GM23248 (cell line): ENCODE data around the gene RNF19B. TPM values are rescaled to one million over a fixed set of nuclear protein-coding genes. Genes with fewer than 3 reads are reported as not detected.
"Not testable (repeated sequence)": the region's sequence is repeated elsewhere in the genome, so short reads cannot be mapped to it uniquely, and the experiment has no call there.

ENCODE experiments used
- DNase-seq: peaks from one replicate; pipeline ENCODE4 v3.0.0-alpha.2; 2015
- H2AFZ ChIP-seq: fragments of 200-600 bp; sonication (generic); 2 replicates; pipeline ENCODE4 v1.6.1; 2016; ENCODE audit warnings: antibody characterized with exemption
- H3F3A ChIP-seq: fragments of 200-600 bp; sonication (generic); 2 replicates; pipeline ENCODE4 v1.6.1; 2016; ENCODE audit warnings: mild to moderate bottlenecking, antibody characterized with exemption, mixed run types; ENCODE audit not compliant: insufficient read depth
- H3K27ac ChIP-seq: fragments of 200-600 bp; sonication (generic); 2 replicates; pipeline ENCODE4 v1.5.1; 2016; ENCODE audit warnings: mild to moderate bottlenecking
- H3K27me3 ChIP-seq: fragments of 200-600 bp; sonication (generic); replicated peaks from 2 replicates; pipeline ENCODE4 v1.6.1; 2016; ENCODE audit warnings: mild to moderate bottlenecking; ENCODE audit not compliant: insufficient read depth
- H3K36me3 ChIP-seq: fragments of 200-600 bp; sonication (generic); 2 replicates; pipeline ENCODE4 v1.6.1; 2016; ENCODE audit warnings: low read depth, mild to moderate bottlenecking
- H3K4me1 ChIP-seq: fragments of 200-600 bp; sonication (generic); 2 replicates; pipeline ENCODE4 v1.6.1; 2016; ENCODE audit warnings: mild to moderate bottlenecking; ENCODE audit not compliant: insufficient read depth
- H3K4me2 ChIP-seq: fragments of 200-600 bp; sonication (generic); one replicate; pipeline ENCODE4 v1.6.1; 2016; ENCODE audit warnings: mild to moderate bottlenecking; ENCODE audit not compliant: unreplicated experiment
- H3K4me3 ChIP-seq: fragments of 200-600 bp; sonication (generic); 2 replicates; pipeline ENCODE4 v1.5.1; 2016; ENCODE audit warnings: mild to moderate bottlenecking
- H3K79me2 ChIP-seq: fragments of 200-600 bp; sonication (generic); 2 replicates; pipeline ENCODE4 v1.6.1; 2016; ENCODE audit warnings: mild to moderate bottlenecking; ENCODE audit not compliant: insufficient read depth
- H3K9ac ChIP-seq: fragments of 200-600 bp; sonication (generic); 2 replicates; pipeline ENCODE4 v1.6.1; 2016; ENCODE audit warnings: mild to moderate bottlenecking
- H3K9me2 ChIP-seq: fragments of 200-600 bp; sonication (generic); 2 replicates; pipeline ENCODE4 v1.6.1; 2016; ENCODE audit warnings: mixed run types, mild to moderate bottlenecking, moderate library complexity; ENCODE audit not compliant: insufficient read depth
- H3K9me3 ChIP-seq: fragments of 200-600 bp; sonication (generic); one replicate; pipeline ENCODE4 v1.6.1; 2017; ENCODE audit warnings: low read depth
- H4K20me1 ChIP-seq: fragments of 200-600 bp; sonication (generic); 2 replicates; pipeline ENCODE4 v1.6.0; 2016; ENCODE audit not compliant: insufficient read depth
- EZH2 ChIP-seq: fragments of 200-600 bp; sonication (generic); IDR thresholded peaks from 2 replicates; pipeline ENCODE4 v1.6.1; 2018; ENCODE audit warnings: antibody characterized with exemption, mild to moderate bottlenecking; ENCODE audit not compliant: insufficient read depth, poor library complexity, severe bottlenecking
- EZH2phosphoT487 ChIP-seq: fragments of 200-600 bp; sonication (generic); IDR thresholded peaks from 2 replicates; pipeline ENCODE4 v1.6.1; 2018; ENCODE audit warnings: antibody characterized with exemption, moderate library complexity, mild to moderate bottlenecking, low read depth; ENCODE audit not compliant: insufficient read depth
- WGBS, 2 experiments: methylation state at CpG; one replicate each; pipeline ENCODE4 v1.1.6; 2015 to 2017; ENCODE audit warnings: low lambda C conversion rate in 2 of 2, low coverage in 1 of 2; ENCODE audit errors: missing lambda C conversion rate in 2 of 2; 5-methylcytosine and 5-hydroxymethylcytosine counted together
- in situ Hi-C: fragments of 300-500 bp; cut with MboI; formaldehyde crosslinking; loops from 2 replicates; pipeline ENCODE4 v1.15.0; 2020
- polyA plus RNA-seq: library from polyadenylated mRNA; unstranded; fragments of >200 nt; fragmentation: Nextera tagmentation; extraction: Ambion mirVana; gene quantifications from 2 replicates; pipeline ENCODE4 v1.2.1, GENCODE V29; 2016
- total RNA-seq: library from RNA; depleted of rRNA; stranded (reverse); fragments of >200 nt; shearing (Covaris generic); gene quantifications from 2 replicates; pipeline ENCODE4 v1.2.3, GENCODE V29; 2014

RNF19B gene
- total and polyA plus RNA-seq, 2 experiments from 2014 or later, result 1.5 to 11.1 TPM

GRCh38 chr1:32981003-32981901, 16.6 kb upstream of the RNF19B start:
- Histone ChIP-seq H3F3A (peaks cover 11% of the 10 kb centered on the region; the same call in 1 of the 2 replicates), H3K79me2 (no peaks in the 10 kb centered on the region), H3K4me2 (peak overlapping the region; percentile 55), H3K4me1 (peaks cover 20% of the 10 kb centered on the region), H3K9ac (peak overlapping the region; percentile 68), H3K9me2 (no peaks in the 10 kb centered on the region), H4K20me1 (no peaks in the 10 kb centered on the region), H3K27ac (peak overlapping the region; percentile 75), H3K36me3 (no peaks in the 10 kb centered on the region), H3K9me3 (no peaks in the 10 kb centered on the region), H2AFZ (peak overlapping the region; percentile 81), H3K27me3 (no peaks in the 10 kb centered on the region), H3K4me3 (no peak overlapping the region)
- TF ChIP-seq EZH2phosphoT487 (no peak), EZH2 (no peak)
- 17 to 20% methylated on average over 8 of the region's 8 CpGs for WGBS, 2 experiments
- in situ Hi-C loops, result no loop called here
- DNase-seq, result peak; percentile 91

- 97 to 100% methylated on average over 10 of the region's 10 CpGs for WGBS, 2 experiments
Observed at GRCh38 chr1:32980080-32980479, 15.5 kb upstream of the RNF19B start.

GRCh38 chr1:32978854-32979253, 14.2 kb upstream of the RNF19B start:
- no peak overlapping the region for H3K4me2 ChIP-seq
- no peaks in the 10 kb centered on the region for H3K9me2 ChIP-seq
- H3K36me3 ChIP-seq, result no peaks in the 10 kb centered on the region
- H3K9ac ChIP-seq, result no peak overlapping the region
- H3K4me1 ChIP-seq, result peaks cover 10% of the 10 kb centered on the region
- in situ Hi-C loops, result no loop called here
- no peak overlapping the region for H2AFZ ChIP-seq
- no peaks in the 10 kb centered on the region for H3K27me3 ChIP-seq
- H3K9me3 ChIP-seq, result no peaks in the 10 kb centered on the region
- peaks cover 7% of the 10 kb centered on the region; the same call in 1 of the 2 replicates for H3F3A ChIP-seq
- H3K79me2 ChIP-seq, result no peaks in the 10 kb centered on the region
- no peak overlapping the region for H3K4me3 ChIP-seq
- 95% methylated on average over 4 of the region's 4 CpGs for WGBS, 2 experiments
- no peak for TF ChIP-seq EZH2
- no peak for TF ChIP-seq EZH2phosphoT487
- H3K27ac ChIP-seq, result no peak overlapping the region
- DNase-seq, result no peak
- no peaks in the 10 kb centered on the region for H4K20me1 ChIP-seq

More at GRCh38 chr1:32980080-32980479, 15.5 kb upstream of the RNF19B start:
- no peak overlapping the region for H2AFZ ChIP-seq
- no peaks in the 10 kb centered on the region for H3K9me2 ChIP-seq
- H3K9ac ChIP-seq, result no peak overlapping the region
- H3K27ac ChIP-seq, result no peak overlapping the region
- in situ Hi-C loops, result no loop called here
- no peak overlapping the region for H3K4me2 ChIP-seq
- no peaks in the 10 kb centered on the region for H3K79me2 ChIP-seq
- no peaks in the 10 kb centered on the region for H3K36me3 ChIP-seq
- DNase-seq, result no peak
- TF ChIP-seq EZH2 (no peak), EZH2phosphoT487 (no peak)
- H3K4me1 ChIP-seq, result peaks cover 20% of the 10 kb centered on the region
- peaks cover 8% of the 10 kb centered on the region; the same call in 1 of the 2 replicates for H3F3A ChIP-seq
- H3K27me3 ChIP-seq, result no peaks in the 10 kb centered on the region
- no peaks in the 10 kb centered on the region for H4K20me1 ChIP-seq
- no peaks in the 10 kb centered on the region for H3K9me3 ChIP-seq
- no peak overlapping the region for H3K4me3 ChIP-seq

- WGBS, 2 experiments, result 52 to 58% methylated on average over 4 of the region's 4 CpGs
- Histone ChIP-seq H2AFZ (no peak overlapping the region), H3K79me2 (no peaks in the 10 kb centered on the region), H3K4me1 (peaks cover 10% of the 10 kb centered on the region), H3K9me3 (no peaks in the 10 kb centered on the region), H3K27me3 (no peaks in the 10 kb centered on the region), H3K36me3 (no peaks in the 10 kb centered on the region), H4K20me1 (no peaks in the 10 kb centered on the region), H3K9ac (no peak overlapping the region), H3K9me2 (no peaks in the 10 kb centered on the region), H3F3A (peaks cover 7% of the 10 kb centered on the region; the same call in 1 of the 2 replicates), H3K27ac (no peak overlapping the region), H3K4me3 (no peak overlapping the region), H3K4me2 (no peak overlapping the region)
- no peak for TF ChIP-seq EZH2
- no peak for TF ChIP-seq EZH2phosphoT487
- DNase-seq, result no peak
- in situ Hi-C loops, result no loop called here
Observed at GRCh38 chr1:32977546-32978087, 13.0 kb upstream of the RNF19B start.

- H4K20me1 ChIP-seq, result not testable (repeated sequence)
Observed at GRCh38 chr1:32975055-32975454, 10.4 kb upstream of the RNF19B start.

GRCh38 chr1:32973458-32973857, 8.8 kb upstream of the RNF19B start:
- H3K9me3 ChIP-seq, DNase-seq, H3K27ac ChIP-seq, H4K20me1 ChIP-seq, H3K36me3 ChIP-seq, in situ Hi-C loops, H3K9me2 ChIP-seq, H2AFZ ChIP-seq, H3K79me2 ChIP-seq, H3K4me3 ChIP-seq, H3K27me3 ChIP-seq: not testable (repeated sequence)
- 19 to 27% methylated on average over 4 of the region's 6 CpGs for WGBS, 2 experiments
- Histone ChIP-seq H3K9ac (peak overlapping the region; percentile 78; the same call in 1 of the 2 replicates), H3K4me1 (peaks cover 12% of the 10 kb centered on the region), H3K4me2 (peak overlapping the region; percentile 91), H3F3A (peaks cover 10% of the 10 kb centered on the region; the same call in 1 of the 2 replicates)

More at GRCh38 chr1:32975055-32975454, 10.4 kb upstream of the RNF19B start:
- DNase-seq, H3K79me2 ChIP-seq, H3K9me3 ChIP-seq, H3K27me3 ChIP-seq, H3K4me1 ChIP-seq, in situ Hi-C loops, H3K4me2 ChIP-seq, H3K4me3 ChIP-seq, H3K36me3 ChIP-seq, H3K9ac ChIP-seq, H3F3A ChIP-seq, H3K9me2 ChIP-seq, H2AFZ ChIP-seq, H3K27ac ChIP-seq: not testable (repeated sequence)
- WGBS, 2 experiments, result 90 to 95% methylated on average over 12 to 27 of the region's 30 CpGs
